CD4-positive, alpha-beta T cell treated with Interleukin-4 for 4 hours (primary cell): Measurements from ENCODE around the gene CACNA1C.
"Not testable (repeated sequence)": the region's sequence is repeated elsewhere in the genome, so short reads cannot be mapped to it uniquely, and the experiment has no call there.

Experiments
- DNase-seq: peaks from one replicate; pipeline ENCODE4 v3.0.0-alpha.2; 2020

CACNA1C gene

GRCh38 chr12:2739832-2740641 is 687.2 kb downstream of the CACNA1C start:
- no peak for DNase-seq

DNA sequence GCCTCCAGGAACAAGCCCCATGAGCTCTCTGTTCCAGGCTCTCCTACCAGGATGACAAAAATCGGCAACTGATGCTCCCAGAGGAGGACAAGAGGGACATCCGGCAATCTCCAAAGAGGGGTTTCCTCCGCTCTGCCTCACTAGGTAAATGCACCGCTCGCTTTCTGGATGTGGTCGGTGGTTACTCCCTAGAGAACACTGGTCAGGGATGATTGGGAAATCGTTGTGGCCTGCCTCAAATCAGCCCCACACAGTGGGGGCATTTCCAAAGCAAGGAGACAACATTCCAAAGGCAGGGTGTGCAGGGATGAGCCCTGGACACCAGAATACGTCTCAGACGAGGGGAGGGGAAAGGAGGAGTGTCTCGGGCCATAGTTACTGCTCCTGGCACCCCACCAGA is 689.2 kb downstream of the CACNA1C start:
- not testable (repeated sequence) for DNase-seq

DNA sequence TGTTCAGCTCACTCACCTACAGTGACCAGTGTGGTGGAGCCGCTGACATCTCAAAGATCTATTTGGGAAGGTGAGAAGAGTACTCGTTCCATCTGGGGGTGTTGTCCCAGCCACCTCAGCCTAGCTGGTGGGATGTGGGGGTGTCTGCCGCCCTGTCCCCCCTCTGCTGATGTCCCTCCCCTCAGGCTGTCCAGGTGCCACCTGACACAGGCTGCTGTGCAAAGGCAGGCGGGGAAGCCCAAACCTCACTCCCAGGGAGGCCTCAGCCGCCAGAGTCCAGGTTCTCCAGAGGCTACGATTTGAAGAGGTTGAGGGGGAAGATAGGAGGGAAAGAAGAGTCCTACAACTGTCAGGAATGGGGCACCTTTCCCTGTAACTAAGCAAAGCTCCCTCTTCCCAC is 690.7 kb downstream of the CACNA1C start:
- DNase-seq = no peak

DNA sequence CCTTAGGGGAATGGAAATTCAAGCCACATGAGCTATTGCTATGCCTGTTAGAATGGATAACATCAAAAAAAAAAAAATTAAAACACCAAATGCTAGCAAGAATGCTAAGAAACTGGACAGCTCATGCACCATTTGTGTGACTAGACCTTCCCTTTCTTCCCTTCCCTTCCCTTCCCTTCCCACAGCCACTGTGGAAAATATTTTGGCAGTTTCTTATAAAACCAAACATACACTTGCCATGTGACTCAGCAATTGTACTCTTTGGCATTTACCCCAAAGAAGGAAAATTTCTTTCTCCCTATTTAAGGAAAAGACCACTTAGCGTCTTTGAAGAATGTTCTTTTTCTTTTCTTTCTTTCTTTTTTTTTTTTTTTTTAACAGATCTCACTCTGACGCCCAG is 692.9 kb downstream of the CACNA1C start:
- DNase-seq = no peak
